Ovary (tissue), 3 donors: Measurements from ENCODE around the gene RNF215.

Experiments
- CTCF ChIP-seq, 3 donors: fragments of 450-650 bp in 2 of 3; fragments of 200-600 bp in 1 of 3; IDR thresholded peaks; one replicate each; pipeline versions ENCODE4 v1.5.1 to v1.8.0; 2016 to 2022; ENCODE audit warnings: antibody characterized with exemption in 3 of 3, mild to moderate bottlenecking in 1 of 3
- EP300 ChIP-seq: sonication (generic); formaldehyde crosslinking; IDR thresholded peaks from one replicate; pipeline ENCODE4 v1.6.1; 2017; ENCODE audit warnings: antibody characterized with exemption
- donor health status: DM: no; HTN: no; CAD: no.

GRCh38 chr22:30370641-30371230, 16.5 kb downstream of the RNF215 start:
- TF ChIP-seq CTCF (IDR thresholded peaks at IDR 0.05): no peak
- no peak for TF ChIP-seq EP300
